Adipocyte (in vitro differentiated cells): ENCODE measurements around the gene WDFY1.

ENCODE experiments used
- DNase-seq: peaks from one replicate; pipeline ENCODE4 v3.0.0-alpha.2; 2015; ENCODE audit warnings: low read depth
- H3K27me3 ChIP-seq: replicated peaks from 2 replicates; pipeline ENCODE4 v1.7.0; 2013; ENCODE audit warnings: mild to moderate bottlenecking, low read length, moderate library complexity; ENCODE audit not compliant: control insufficient read depth, insufficient read depth
- H3K36me3 ChIP-seq: 2 replicates; pipeline ENCODE4 v1.7.0; 2013; ENCODE audit warnings: low read length, mild to moderate bottlenecking, moderate library complexity; ENCODE audit not compliant: control insufficient read depth, insufficient read depth, severe bottlenecking
- H3K4me1 ChIP-seq: 2 replicates; pipeline ENCODE4 v1.7.0; 2013; ENCODE audit warnings: mild to moderate bottlenecking, low read length, moderate library complexity; ENCODE audit not compliant: control insufficient read depth, insufficient read depth
- H3K4me3 ChIP-seq: 2 replicates; pipeline ENCODE4 v1.7.0; 2013; ENCODE audit warnings: mild to moderate bottlenecking, low read length, moderate library complexity
- H3K9ac ChIP-seq: 2 replicates; pipeline ENCODE4 v1.7.0; 2013; ENCODE audit warnings: mild to moderate bottlenecking, low read length, moderate library complexity
- H3K9me3 ChIP-seq: 2 replicates; pipeline ENCODE4 v1.7.0; 2013; ENCODE audit warnings: mild to moderate bottlenecking, low read length, moderate library complexity; ENCODE audit not compliant: control insufficient read depth

The WDFY1 gene

GRCh38 chr2:223976635-223977226, 31.6 kb upstream of the WDFY1 start:
- Histone ChIP-seq H3K27me3 (no peaks in the 10 kb centered on the region), H3K36me3 (peaks cover 50% of the 10 kb centered on the region), H3K4me1 (peaks cover 10% of the 10 kb centered on the region), H3K9me3 (no peaks in the 10 kb centered on the region), H3K9ac (no peak overlapping the region), H3K4me3 (no peak overlapping the region)
- peak; percentile 42 for DNase-seq

- no peak overlapping the region for H3K4me3 ChIP-seq
- H3K9me3 ChIP-seq = no peaks in the 10 kb centered on the region
- H3K27me3 ChIP-seq = no peaks in the 10 kb centered on the region
- no peak for DNase-seq
- no peak overlapping the region for H3K9ac ChIP-seq
- peaks cover 28% of the 10 kb centered on the region for H3K4me1 ChIP-seq
- H3K36me3 ChIP-seq = peaks cover 22% of the 10 kb centered on the region
Measured at GRCh38 chr2:223973606-223974005, 28.5 kb upstream of the WDFY1 start.

GRCh38 chr2:223972656-223973102, 27.5 kb upstream of the WDFY1 start:
- no peak for DNase-seq
- H3K36me3 ChIP-seq = peaks cover 14% of the 10 kb centered on the region
- no peak overlapping the region for H3K4me3 ChIP-seq
- peaks cover 35% of the 10 kb centered on the region for H3K4me1 ChIP-seq
- no peak overlapping the region for H3K9ac ChIP-seq
- H3K9me3 ChIP-seq = no peaks in the 10 kb centered on the region
- no peaks in the 10 kb centered on the region for H3K27me3 ChIP-seq

- Histone ChIP-seq H3K9me3 (no peaks in the 10 kb centered on the region), H3K27me3 (no peaks in the 10 kb centered on the region), H3K4me3 (no peak overlapping the region), H3K4me1 (peaks cover 36% of the 10 kb centered on the region), H3K9ac (no peak overlapping the region), H3K36me3 (peaks cover 16% of the 10 kb centered on the region)
- no peak for DNase-seq
Measured at GRCh38 chr2:223971731-223972130, 26.6 kb upstream of the WDFY1 start.

GRCh38 chr2:223970343-223971128, 25.4 kb upstream of the WDFY1 start:
- Histone ChIP-seq H3K36me3 (peaks cover 26% of the 10 kb centered on the region), H3K9ac (no peak overlapping the region), H3K4me1 (peaks cover 31% of the 10 kb centered on the region), H3K27me3 (no peaks in the 10 kb centered on the region), H3K4me3 (no peak overlapping the region), H3K9me3 (no peaks in the 10 kb centered on the region)
- peak; percentile 83 for DNase-seq

GRCh38 chr2:223969856-223970255, 24.7 kb upstream of the WDFY1 start:
- peaks cover 31% of the 10 kb centered on the region for H3K4me1 ChIP-seq
- peaks cover 30% of the 10 kb centered on the region for H3K36me3 ChIP-seq
- no peaks in the 10 kb centered on the region for H3K27me3 ChIP-seq
- H3K9me3 ChIP-seq = no peaks in the 10 kb centered on the region
- no peak overlapping the region for H3K4me3 ChIP-seq
- H3K9ac ChIP-seq = no peak overlapping the region
- peak; percentile 14 for DNase-seq

- H3K9me3 ChIP-seq = no peaks in the 10 kb centered on the region
- peaks cover 31% of the 10 kb centered on the region for H3K4me1 ChIP-seq
- no peak overlapping the region for H3K4me3 ChIP-seq
- no peaks in the 10 kb centered on the region for H3K27me3 ChIP-seq
- H3K36me3 ChIP-seq = peaks cover 32% of the 10 kb centered on the region
- no peak overlapping the region for H3K9ac ChIP-seq
- no peak for DNase-seq
Measured at GRCh38 chr2:223969315-223969714, 24.2 kb upstream of the WDFY1 start.

GRCh38 chr2:223967981-223968380, 22.8 kb upstream of the WDFY1 start:
- peaks cover 35% of the 10 kb centered on the region for H3K36me3 ChIP-seq
- H3K9me3 ChIP-seq = no peaks in the 10 kb centered on the region
- H3K4me1 ChIP-seq = peaks cover 31% of the 10 kb centered on the region
- no peak for DNase-seq
- no peak overlapping the region for H3K4me3 ChIP-seq
- H3K27me3 ChIP-seq = no peaks in the 10 kb centered on the region
- no peak overlapping the region for H3K9ac ChIP-seq

GRCh38 chr2:223959688-223960087, 14.6 kb upstream of the WDFY1 start:
- DNase-seq = no peak
- H3K36me3 ChIP-seq = peaks cover 30% of the 10 kb centered on the region
- peaks cover 47% of the 10 kb centered on the region for H3K4me1 ChIP-seq
- H3K9ac ChIP-seq = peak overlapping the region; percentile 97
- no peaks in the 10 kb centered on the region for H3K27me3 ChIP-seq
- H3K4me3 ChIP-seq = peak overlapping the region; percentile 93
- no peaks in the 10 kb centered on the region for H3K9me3 ChIP-seq

- peak; percentile 99 for DNase-seq
- peak within 1 kb of the TSS; percentile 97 for H3K9ac ChIP-seq
- H3K27me3 ChIP-seq = no peaks in the 10 kb centered on the region
- peaks cover 19% of the 10 kb centered on the region for H3K36me3 ChIP-seq
- no peaks in the 10 kb centered on the region for H3K9me3 ChIP-seq
- peaks cover 60% of the 10 kb centered on the region for H3K4me1 ChIP-seq
- H3K4me3 ChIP-seq = peak within 1 kb of the TSS; percentile 93
Measured at GRCh38 chr2:223957092-223957851, 12.1 kb upstream of the WDFY1 start, which contains the start of gene MRPL44. Gene MRPL44 (plus strand): TSS chr2:223957463. CDS start chr2:223957473, 10 bp downstream.

- Histone ChIP-seq H3K9ac (peak overlapping the region; percentile 97), H3K4me1 (peaks cover 55% of the 10 kb centered on the region), H3K36me3 (peaks cover 11% of the 10 kb centered on the region), H3K4me3 (peak overlapping the region; percentile 93), H3K9me3 (no peaks in the 10 kb centered on the region), H3K27me3 (no peaks in the 10 kb centered on the region)
- no peak for DNase-seq
Measured at GRCh38 chr2:223956300-223956699, 11.2 kb upstream of the WDFY1 start.
